T-cell (primary cell): ENCODE results near the gene HSPH1. TPM values are rescaled to one million over a fixed set of nuclear protein-coding genes. Genes with fewer than 3 reads are reported as not detected.

Experiments
- ATAC-seq, 4 experiments: fragments of 200-7000 bp in 3 of 4; fragments of 150-1000 bp in 1 of 4; cut with Tn5 transposase; replicated peaks in 1 of 4; 1 replicate in 3 of 4; 2 replicates in 1 of 4; pipeline ENCODE4 v1.10.0; 2021; ENCODE audit warnings: moderate library complexity in 3 of 4, mild to moderate bottlenecking in 2 of 4, moderate number of reproducible peaks in 1 of 4
- CTCF ChIA-PET, 2 donors: fragments of 300-600 bp; sonication (Branson Sonifier 250); formaldehyde crosslinking; loops; one replicate each; lab custom pipeline; 2022; ENCODE audit warnings: antibody characterized with exemption in 2 of 2; lab: Charles Lee
- POLR2A ChIA-PET, 2 donors: fragments of 300-600 bp; sonication (Branson Sonifier 250); formaldehyde crosslinking; loops; one replicate each; lab custom pipeline; 2022; ENCODE audit warnings: antibody characterized with exemption in 2 of 2; lab: Charles Lee
- DNase-seq, 35 experiments: peaks; one replicate each; pipeline versions ENCODE4 v3.0.0 to v3.0.0-alpha.2; 2013 to 2023
- H3K27ac ChIP-seq: one replicate; pipeline ENCODE4 v1.5.1; 2013; ENCODE audit warnings: low read length
- H3K27me3 ChIP-seq, 2 experiments: replicated peaks in 1 of 2; 1 replicate in 1 of 2; 2 replicates in 1 of 2; pipeline versions ENCODE4 v1.6.1 to v1.7.0; 2013; ENCODE audit warnings: low read length in 1 of 2, mixed read lengths in 1 of 2; ENCODE audit not compliant: control insufficient read depth in 2 of 2, insufficient read depth in 2 of 2; ENCODE audit errors: extremely low read depth in 1 of 2
- H3K36me3 ChIP-seq, 2 donors: 1 replicate in 1 of 2; 2 replicates in 1 of 2; pipeline versions ENCODE4 v1.6.1 to v1.7.0; 2013; ENCODE audit warnings: low read length in 1 of 2; ENCODE audit not compliant: control insufficient read depth in 2 of 2, insufficient read depth in 1 of 2; ENCODE audit errors: extremely low read depth in 1 of 2
- H3K4me1 ChIP-seq, 2 experiments: 1 replicate in 1 of 2; 2 replicates in 1 of 2; pipeline versions ENCODE4 v1.6.1 to v1.7.0; 2013; ENCODE audit warnings: low read length in 2 of 2, mixed read lengths in 1 of 2; ENCODE audit not compliant: insufficient read depth in 2 of 2, control insufficient read depth in 1 of 2; ENCODE audit errors: extremely low read depth in 1 of 2
- H3K4me3 ChIP-seq, 2 donors: 1 replicate in 1 of 2; 2 replicates in 1 of 2; pipeline versions ENCODE4 v1.5.1 to v1.7.0; 2013; ENCODE audit warnings: mild to moderate bottlenecking in 2 of 2, low read length in 1 of 2, moderate library complexity in 1 of 2; ENCODE audit not compliant: control insufficient read depth in 1 of 2; ENCODE audit errors: extremely low read depth in 1 of 2
- H3K9me3 ChIP-seq: 2 replicates; pipeline ENCODE4 v1.7.0; 2013
- H3K27ac Mint-ChIP-seq, 2 donors: one replicate each; pipeline ENCODE4 v1.8.0; 2020 to 2021; ENCODE audit warnings: mild to moderate bottlenecking in 2 of 2, mixed read lengths in 2 of 2
- H3K27me3 Mint-ChIP-seq, 2 donors: one replicate each; pipeline ENCODE4 v1.8.0; 2021 to 2022; ENCODE audit warnings: mixed read lengths in 2 of 2
- H3K36me3 Mint-ChIP-seq: one replicate; pipeline ENCODE4 v1.8.0; 2021; ENCODE audit warnings: mixed read lengths
- H3K4me1 Mint-ChIP-seq, 3 donors: one replicate each; pipeline ENCODE4 v1.8.0; 2020 to 2022; ENCODE audit warnings: mixed read lengths in 3 of 3, mild to moderate bottlenecking in 1 of 3
- H3K4me3 Mint-ChIP-seq, 3 donors: one replicate each; pipeline ENCODE4 v1.8.0; 2020 to 2022; ENCODE audit warnings: mild to moderate bottlenecking in 3 of 3, mixed read lengths in 3 of 3, moderate library complexity in 3 of 3
- H3K9me3 Mint-ChIP-seq, 3 donors: one replicate each; pipeline ENCODE4 v1.8.0; 2020 to 2022; ENCODE audit warnings: mixed read lengths in 3 of 3
- WGBS: methylation state at CpG from one replicate; pipeline ENCODE4 v1.1.5; 2013; ENCODE audit warnings: missing lambda C conversion rate; ENCODE audit not compliant: insufficient coverage; 5-methylcytosine and 5-hydroxymethylcytosine counted together
- total RNA-seq, 35 experiments: library from RNA in 6 of 35; stranded (reverse) in 6 of 35; fragments of 120-200 nt in 1 of 35; gene quantifications; one replicate each; pipeline versions ENCODE4 v1.2.1 to v1.2.4 and lab custom pipeline; 2013 to 2026

Gene HSPH1
- total RNA-seq, 5 donors from 2014 or later (not counting 1 experiment from before 2014, with no cell fraction given), result 54.5 to 141 (median 72.8) TPM

GRCh38 chr13:31204592-31204991 lies 42.9 kb upstream of the HSPH1 start:
- ATAC-seq (no peak), DNase-seq (no peak)
- ChIA-PET POLR2A (no interaction called here), CTCF (interaction anchor here in 1 of 2 donors (0.6 kb wide), 1 partner anchor 831 kb away, joined by 3 read pairs; no protein-coding TSS in a partner anchor)
- 92% methylated on average over 1 of the region's 1 CpG for WGBS
- no peak overlapping the region for H3K27ac ChIP-seq
- Mint-ChIP-seq H3K27ac (no peak overlapping the region), H3K36me3 (no peaks in the 10 kb centered on the region), H3K4me3 (no peak overlapping the region), H3K4me1 (peaks cover 18 to 30% (median 30%) of the 10 kb centered on the region in 3 donors), H3K27me3 (no peaks in the 10 kb centered on the region), H3K9me3 (no peaks in the 10 kb centered on the region)
- H3K9me3 ChIP-seq, result no peaks in the 10 kb centered on the region
- no peaks in the 10 kb centered on the region for H3K27me3 ChIP-seq
- H3K4me1 ChIP-seq, result peaks cover 0 to 18% of the 10 kb centered on the region in 2 experiments
- H3K4me3 ChIP-seq, result no peak overlapping the region
- no peaks in the 10 kb centered on the region for H3K36me3 ChIP-seq

- no peak overlapping the region for H3K27ac ChIP-seq
Measured at GRCh38 chr13:31201341-31202031, 39.8 kb upstream of the HSPH1 start.

GRCh38 chr13:31200637-31200971 lies 38.9 kb upstream of the HSPH1 start:
- H3K27me3 ChIP-seq, result no peaks in the 10 kb centered on the region
- H3K9me3 Mint-ChIP-seq, result no peaks in the 10 kb centered on the region
- ChIA-PET POLR2A (interaction anchor here (0.7 to 1.1 kb wide), 2 partner anchors 37 to 346 kb away, joined by 3 to 4 read pairs; no protein-coding TSS in a partner anchor), CTCF (interaction anchor here (0.7 to 1.1 kb wide), 3 partner anchors 40 to 224 kb away, joined by 3 to 6 read pairs (median 4); no protein-coding TSS in a partner anchor)
- peak in 20 of 35 experiments; percentile 2 to 54 (median 23) for DNase-seq
- H3K36me3 Mint-ChIP-seq, result no peaks in the 10 kb centered on the region
- H3K4me3 Mint-ChIP-seq, result peak overlapping the region; percentile 80 to 87 (median 81)
- under 1% methylated on average over 28 of the region's 34 CpGs for WGBS
- H3K27ac Mint-ChIP-seq, result peak overlapping the region; percentile 85 to 88
- no peaks in the 10 kb centered on the region for H3K9me3 ChIP-seq
- peaks cover 21 to 31% (median 23%) of the 10 kb centered on the region in 3 donors for H3K4me1 Mint-ChIP-seq
- no peaks in the 10 kb centered on the region for H3K27me3 Mint-ChIP-seq
- no peaks in the 10 kb centered on the region for H3K36me3 ChIP-seq
- peaks cover 0 to 15% of the 10 kb centered on the region in 2 experiments for H3K4me1 ChIP-seq
- peak overlapping the region; percentile 86 for H3K27ac ChIP-seq
- ATAC-seq, result peak; percentile 10 to 22 (median 20)
- peak overlapping the region; percentile 63 to 65 for H3K4me3 ChIP-seq

More at GRCh38 chr13:31201341-31202031, 39.8 kb upstream of the HSPH1 start:
- Mint-ChIP-seq H3K4me1 (peaks cover 21 to 31% (median 23%) of the 10 kb centered on the region in 3 donors), H3K9me3 (no peaks in the 10 kb centered on the region), H3K4me3 (peak overlapping the region; percentile 80 to 87 (median 81)), H3K27me3 (no peaks in the 10 kb centered on the region), H3K27ac (peak overlapping the region; percentile 85 to 88), H3K36me3 (no peaks in the 10 kb centered on the region)
- H3K27me3 ChIP-seq, result no peaks in the 10 kb centered on the region
- ATAC-seq (no peak), DNase-seq (no peak)
- WGBS, result 79% methylated on average over 7 of the region's 7 CpGs
- POLR2A ChIA-PET, result interaction anchor here (0.6 to 1.1 kb wide), 4 partner anchors 19 to 1926 kb away, joined by 3 to 4 read pairs (median 4); no protein-coding TSS in a partner anchor
- H3K4me3 ChIP-seq, result no peak overlapping the region
- no peaks in the 10 kb centered on the region for H3K9me3 ChIP-seq
- no peaks in the 10 kb centered on the region for H3K36me3 ChIP-seq
- CTCF ChIA-PET, result interaction anchor here (0.7 to 1.1 kb wide), 3 partner anchors 40 to 223 kb away, joined by 3 to 6 read pairs (median 4); no protein-coding TSS in a partner anchor
- H3K4me1 ChIP-seq, result peaks cover 0 to 15% of the 10 kb centered on the region in 2 experiments

GRCh38 chr13:31199849-31200636 lies 38.3 kb upstream of the HSPH1 start, which contains the start of gene B3GLCT:
B3GLCT (plus strand) TSS chr13:31199975; CDS start chr13:31200085, 110 bp downstream.
- POLR2A ChIA-PET, result interaction anchor here in 1 of 2 donors (0.7 kb wide), 1 partner anchor 38 kb away, joined by 6 read pairs; the partner anchor contains the start of gene HSPH1
- Histone ChIP-seq H3K27ac (peak within 1 kb of the TSS; percentile 86), H3K27me3 (no peaks in the 10 kb centered on the region)

GRCh38 chr13:31199527-31199848 lies 37.8 kb upstream of the HSPH1 start:
- H3K36me3 Mint-ChIP-seq, result peaks cover 2% of the 10 kb centered on the region
- peak overlapping the region; percentile 73 to 87 (median 82) for H3K4me3 Mint-ChIP-seq
- Histone ChIP-seq H3K4me3 (peak overlapping the region; percentile 50 to 57), H3K27me3 (no peaks in the 10 kb centered on the region), H3K27ac (peak overlapping the region; percentile 59), H3K36me3 (no peaks in the 10 kb centered on the region), H3K9me3 (no peaks in the 10 kb centered on the region), H3K4me1 (peaks cover 0 to 15% of the 10 kb centered on the region in 2 experiments)
- peak; percentile 12 to 30 (median 21) for ATAC-seq
- peak in 1 of 35 experiments; percentile 7 for DNase-seq
- 6% methylated on average over 15 of the region's 15 CpGs for WGBS
- H3K27ac Mint-ChIP-seq, result peak overlapping the region; percentile 62 to 68
- H3K9me3 Mint-ChIP-seq, result no peaks in the 10 kb centered on the region
- CTCF ChIA-PET, result interaction anchor here in 1 of 2 donors (0.6 to 1.1 kb wide), 3 partner anchors 10 to 67 kb away, joined by 3 to 5 read pairs (median 3); no protein-coding TSS in a partner anchor
- peaks cover 0 to 3% of the 10 kb centered on the region in 2 donors for H3K27me3 Mint-ChIP-seq
- POLR2A ChIA-PET, result interaction anchor here in 1 of 2 donors (0.7 kb wide), 1 partner anchor 37 kb away, joined by 6 read pairs; the partner anchor contains the start of gene HSPH1
- peaks cover 16 to 26% (median 23%) of the 10 kb centered on the region in 3 donors for H3K4me1 Mint-ChIP-seq

More at GRCh38 chr13:31199849-31200636, 38.3 kb upstream of the HSPH1 start, which contains the start of gene B3GLCT:
- Histone ChIP-seq H3K36me3 (no peaks in the 10 kb centered on the region), H3K9me3 (no peaks in the 10 kb centered on the region), H3K4me1 (peaks cover 0 to 15% of the 10 kb centered on the region in 2 experiments), H3K4me3 (peak within 1 kb of the TSS; percentile 63 to 65)
- DNase-seq (peak; percentile 54 to 91 (median 69)), ATAC-seq (peak; percentile 80 to 85 (median 82))
- H3K27ac Mint-ChIP-seq, result peak within 1 kb of the TSS; percentile 85 to 88
- under 1% methylated on average over 122 of the region's 126 CpGs for WGBS
- CTCF ChIA-PET, result interaction anchor here in 1 of 2 donors (1.0 to 1.1 kb wide), 2 partner anchors 9 to 68 kb away, joined by 3 to 5 read pairs; no protein-coding TSS in a partner anchor
- H3K36me3 Mint-ChIP-seq, result no peaks in the 10 kb centered on the region
- peaks cover 0 to 3% of the 10 kb centered on the region in 2 donors for H3K27me3 Mint-ChIP-seq
- H3K4me1 Mint-ChIP-seq, result peaks cover 21 to 31% (median 23%) of the 10 kb centered on the region in 3 donors
- H3K4me3 Mint-ChIP-seq, result peak within 1 kb of the TSS; percentile 80 to 87 (median 82)
- no peaks in the 10 kb centered on the region for H3K9me3 Mint-ChIP-seq
